Thoracic aorta (tissue), 2 donors: ENCODE results near the gene S100A1. TPM values are rescaled to one million over a fixed set of nuclear protein-coding genes. Genes with fewer than 3 reads are reported as not detected.

Experiments used
- ATAC-seq: fragments of 150-250 bp; one replicate; pipeline ENCODE4 v1.8.0; 2017; ENCODE audit warnings: low read depth; ENCODE audit not compliant: insufficient number of reproducible peaks, low FRiP score
- DNase-seq: peaks from one replicate; pipeline ENCODE4 v3.0.0-alpha.2; 2020; ENCODE audit warnings: low spot score
- H3K27ac ChIP-seq, 2 donors: fragments of 200-600 bp; sonication (generic); 1 replicate in 1 of 2; 2 replicates in 1 of 2; pipeline ENCODE4 v1.5.1; 2016; ENCODE audit warnings: mild to moderate bottlenecking in 2 of 2, moderate library complexity in 2 of 2
- H3K27me3 ChIP-seq: fragments of 200-600 bp; sonication (generic); replicated peaks from 2 replicates; pipeline ENCODE4 v1.6.0; 2016; ENCODE audit warnings: mild to moderate bottlenecking; ENCODE audit not compliant: insufficient read depth
- H3K36me3 ChIP-seq: fragments of 200-600 bp; sonication (generic); one replicate; pipeline ENCODE4 v1.5.1; 2016
- H3K4me1 ChIP-seq, 2 donors: fragments of 200-600 bp; sonication (generic); 1 replicate in 1 of 2; 2 replicates in 1 of 2; pipeline versions ENCODE4 v1.5.1 to v1.6.0; 2016; ENCODE audit warnings: low read depth in 2 of 2, mild to moderate bottlenecking in 1 of 2; ENCODE audit not compliant: control insufficient read depth in 1 of 2
- H3K4me3 ChIP-seq: fragments of 200-600 bp; sonication (generic); 2 replicates; pipeline ENCODE4 v1.5.1; 2016; ENCODE audit warnings: mild to moderate bottlenecking
- H3K9me3 ChIP-seq: fragments of 200-600 bp; sonication (generic); 2 replicates; pipeline ENCODE4 v1.5.1; 2016
- total RNA-seq, 2 donors: library from RNA; depleted of rRNA; stranded (reverse); fragments of >200 nt; gene quantifications; one replicate each; pipeline versions ENCODE4 v1.1.0 to v1.2.3, GENCODE V29; 2016
- TF ChIP-seq, protein P1 (sequence below): fragments of 200-600 bp; sonication (generic); IDR thresholded peaks from one replicate; pipeline ENCODE4 v1.5.1; 2019; ENCODE audit warnings: antibody characterized with exemption

Gene S100A1
- total RNA-seq, 2 donors from 2014 or later = not detected

DNA sequence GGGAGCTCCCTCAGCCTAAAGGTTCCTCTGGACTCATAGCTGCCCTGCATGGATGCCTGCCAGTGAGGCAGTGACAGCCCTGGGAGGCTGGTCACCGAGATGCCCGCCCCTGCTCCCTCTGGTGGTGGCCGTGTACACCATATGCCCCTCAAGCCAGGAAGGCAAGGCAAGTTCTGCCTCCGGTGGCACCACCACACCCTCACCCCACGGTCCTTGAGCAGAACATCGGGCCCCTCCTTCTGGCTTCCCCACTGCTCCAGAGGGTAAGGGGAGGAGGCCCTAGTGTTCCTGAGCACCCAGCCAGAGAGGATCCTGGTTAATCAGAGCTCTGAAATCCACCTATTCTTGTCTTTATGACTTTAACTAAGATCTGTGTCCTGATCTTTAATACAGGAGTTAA lies 10.6 kb upstream of the S100A1 start:
- ATAC-seq (no peak), DNase-seq (no peak)
- no peaks in the 10 kb centered on the region for H3K9me3 ChIP-seq
- H3K4me3 ChIP-seq = no peak overlapping the region
- TF ChIP-seq, protein P1, sequence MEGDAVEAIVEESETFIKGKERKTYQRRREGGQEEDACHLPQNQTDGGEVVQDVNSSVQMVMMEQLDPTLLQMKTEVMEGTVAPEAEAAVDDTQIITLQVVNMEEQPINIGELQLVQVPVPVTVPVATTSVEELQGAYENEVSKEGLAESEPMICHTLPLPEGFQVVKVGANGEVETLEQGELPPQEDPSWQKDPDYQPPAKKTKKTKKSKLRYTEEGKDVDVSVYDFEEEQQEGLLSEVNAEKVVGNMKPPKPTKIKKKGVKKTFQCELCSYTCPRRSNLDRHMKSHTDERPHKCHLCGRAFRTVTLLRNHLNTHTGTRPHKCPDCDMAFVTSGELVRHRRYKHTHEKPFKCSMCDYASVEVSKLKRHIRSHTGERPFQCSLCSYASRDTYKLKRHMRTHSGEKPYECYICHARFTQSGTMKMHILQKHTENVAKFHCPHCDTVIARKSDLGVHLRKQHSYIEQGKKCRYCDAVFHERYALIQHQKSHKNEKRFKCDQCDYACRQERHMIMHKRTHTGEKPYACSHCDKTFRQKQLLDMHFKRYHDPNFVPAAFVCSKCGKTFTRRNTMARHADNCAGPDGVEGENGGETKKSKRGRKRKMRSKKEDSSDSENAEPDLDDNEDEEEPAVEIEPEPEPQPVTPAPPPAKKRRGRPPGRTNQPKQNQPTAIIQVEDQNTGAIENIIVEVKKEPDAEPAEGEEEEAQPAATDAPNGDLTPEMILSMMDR = no peak
- no peaks in the 10 kb centered on the region for H3K27me3 ChIP-seq
- peaks cover 0 to 5% of the 10 kb centered on the region in 2 donors for H3K4me1 ChIP-seq
- H3K36me3 ChIP-seq = no peaks in the 10 kb centered on the region
- no peak overlapping the region for H3K27ac ChIP-seq

DNA sequence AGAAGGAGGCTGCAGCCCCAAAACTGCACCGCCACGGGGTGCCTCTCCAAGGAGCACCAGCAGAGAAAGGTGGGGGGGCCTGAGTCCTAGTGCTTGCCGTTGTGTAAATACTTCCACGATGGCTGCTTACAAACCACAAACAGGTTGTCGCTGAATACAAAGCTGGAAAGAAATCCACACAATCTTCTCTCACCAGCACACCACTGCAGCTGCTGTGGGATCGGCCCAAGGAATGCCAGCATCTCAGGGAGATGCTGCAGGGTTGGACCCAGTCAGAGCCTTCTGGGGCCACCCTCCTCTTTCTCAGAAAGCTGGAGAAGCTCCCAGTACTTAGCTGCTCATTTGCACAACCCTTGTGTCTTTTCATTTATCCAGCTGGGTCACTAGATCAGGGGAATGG lies 9.1 kb upstream of the S100A1 start:
- Histone ChIP-seq H3K36me3 (no peaks in the 10 kb centered on the region), H3K27ac (no peak overlapping the region), H3K4me1 (no peaks in the 10 kb centered on the region), H3K27me3 (no peaks in the 10 kb centered on the region), H3K9me3 (no peaks in the 10 kb centered on the region), H3K4me3 (no peak overlapping the region)
- ATAC-seq (no peak), DNase-seq (no peak)
- TF ChIP-seq, protein P1 = no peak

DNA sequence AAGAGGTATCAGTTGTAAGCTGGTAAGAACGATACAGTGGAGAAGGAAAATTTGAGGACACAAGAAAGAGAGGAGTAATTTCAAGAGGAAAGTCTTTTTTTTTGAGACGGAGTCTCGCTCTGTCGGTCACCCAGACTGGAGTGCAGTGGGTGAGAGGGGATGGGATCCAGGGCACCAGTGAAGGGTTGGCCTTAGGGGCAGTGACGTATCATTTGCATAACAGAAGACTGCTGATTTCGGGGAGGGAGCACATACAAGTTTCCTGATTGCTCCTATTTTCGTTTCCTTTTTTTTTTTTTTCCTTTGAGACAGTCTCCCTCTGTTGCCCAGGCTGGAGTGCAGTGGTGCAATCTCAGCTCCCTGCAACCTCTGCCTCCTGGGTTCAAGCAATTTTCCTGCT lies 5.1 kb upstream of the S100A1 start:
- no peaks in the 10 kb centered on the region for H3K36me3 ChIP-seq
- no peak overlapping the region for H3K27ac ChIP-seq
- H3K9me3 ChIP-seq = no peaks in the 10 kb centered on the region
- TF ChIP-seq, protein P1 = no peak
- H3K27me3 ChIP-seq = no peaks in the 10 kb centered on the region
- ATAC-seq (no peak), DNase-seq (no peak)
- no peak overlapping the region for H3K4me3 ChIP-seq
- peaks cover 6 to 25% of the 10 kb centered on the region in 2 donors for H3K4me1 ChIP-seq

DNA sequence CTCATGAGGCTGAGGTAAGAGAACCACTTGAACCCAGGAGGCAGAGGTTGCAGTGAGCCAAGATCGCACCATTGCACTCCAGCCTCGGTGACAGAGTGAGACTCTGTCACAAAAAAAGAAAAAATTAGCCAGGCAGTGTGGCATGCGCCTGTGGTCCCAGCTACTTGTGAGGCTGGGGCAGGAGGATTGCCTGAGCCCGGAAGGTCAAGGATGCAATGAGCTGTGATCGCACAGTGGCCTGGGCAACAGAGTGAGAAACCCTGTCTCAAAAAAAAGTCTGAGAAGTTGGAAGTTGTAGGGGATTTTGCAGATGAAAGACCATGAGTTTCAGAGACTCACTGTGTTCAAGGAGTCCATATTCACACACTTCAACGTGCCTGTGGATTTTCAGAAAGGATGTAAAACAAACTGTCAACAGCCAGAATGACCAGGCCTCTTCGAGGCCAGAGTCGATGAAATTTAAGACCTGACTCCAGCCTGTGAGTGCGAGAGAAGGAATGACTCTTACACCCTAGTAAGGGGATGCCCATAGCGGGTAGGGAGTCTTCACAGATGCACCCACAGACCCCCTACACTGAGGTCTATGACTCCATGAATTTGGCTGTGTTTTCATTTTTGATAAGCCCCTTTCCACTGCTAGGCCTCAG lies 3.1 kb upstream of the S100A1 start:
- DNase-seq = no peak
- peaks cover 6 to 32% of the 10 kb centered on the region in 2 donors for H3K4me1 ChIP-seq
- no peaks in the 10 kb centered on the region for H3K9me3 ChIP-seq
- H3K36me3 ChIP-seq = no peaks in the 10 kb centered on the region
- TF ChIP-seq, protein P1 = no peak
- H3K27ac ChIP-seq = no peak overlapping the region
- no peaks in the 10 kb centered on the region for H3K27me3 ChIP-seq
- no peak for ATAC-seq
- no peak overlapping the region for H3K4me3 ChIP-seq

DNA sequence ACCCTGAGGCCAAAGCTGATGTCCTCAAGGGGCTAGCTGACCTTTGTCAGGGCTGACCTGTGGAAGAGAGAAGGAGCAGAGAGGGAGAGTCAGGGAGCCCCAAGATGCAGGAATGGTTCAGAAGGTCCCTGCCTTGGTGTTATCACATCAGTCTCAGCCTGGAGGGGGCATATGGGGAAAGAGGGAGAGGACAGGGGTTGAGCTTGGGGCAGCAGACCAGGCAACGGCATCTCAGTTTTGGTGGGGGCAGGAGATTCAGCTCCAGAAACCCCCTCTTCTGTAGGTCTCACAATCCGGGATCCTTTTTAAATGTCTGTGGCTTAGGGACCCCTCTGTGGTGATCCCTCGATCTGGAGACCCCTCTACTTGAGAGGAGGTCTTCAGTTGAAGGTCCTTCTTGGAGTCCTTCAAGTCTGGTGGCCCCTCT lies 1.7 kb upstream of the S100A1 start:
- Histone ChIP-seq H3K9me3 (no peaks in the 10 kb centered on the region), H3K27me3 (no peaks in the 10 kb centered on the region)
- ATAC-seq = no peak

More for the DNA sequence above, 1.7 kb upstream of the S100A1 start:
- peak overlapping the region; percentile 79 for H3K4me3 ChIP-seq
- H3K4me1 ChIP-seq = peaks cover 6 to 35% of the 10 kb centered on the region in 2 donors
- DNase-seq = no peak
- H3K36me3 ChIP-seq = no peaks in the 10 kb centered on the region
- TF ChIP-seq, protein P1 = no peak
- H3K27ac ChIP-seq = peak overlapping the region; percentile 84 to 91
